Transverse colon (tissue), 4 donors: ENCODE measurements around the gene HMG20A.

Experiments
- CTCF ChIP-seq, 5 experiments: fragments of 200-600 bp in 3 of 5; fragments of 450-650 bp in 2 of 5; sonication (generic) in 3 of 5; IDR thresholded peaks; 1 replicate in 2 of 5; 2 replicates in 3 of 5; pipeline ENCODE4 v1.5.1; 2016 to 2017; ENCODE audit warnings: antibody characterized with exemption in 5 of 5, inconsistent platforms in 3 of 5, mild to moderate bottlenecking in 2 of 5, moderate library complexity in 1 of 5
- EP300 ChIP-seq: sonication (generic); formaldehyde crosslinking; IDR thresholded peaks from one replicate; pipeline ENCODE4 v1.6.1; 2017; ENCODE audit warnings: antibody characterized with exemption, low read depth
- POLR2A ChIP-seq: fragments of 450-650 bp; IDR thresholded peaks from one replicate; pipeline ENCODE4 v1.6.1; 2016; ENCODE audit warnings: antibody characterized with exemption, mild to moderate bottlenecking, moderate library complexity
- POLR2AphosphoS5 ChIP-seq, 3 donors: sonication (generic); formaldehyde crosslinking; IDR thresholded peaks; one replicate each; pipeline ENCODE4 v1.6.1; 2016; ENCODE audit warnings: antibody characterized with exemption in 3 of 3

- TF ChIP-seq CTCF (IDR thresholded peaks at IDR 0.05) (no peak), POLR2A (no peak), EP300 (no peak), POLR2AphosphoS5 (IDR thresholded peaks at IDR 0.05) (no peak)
Measured at GRCh38 chr15:77497942-77498361, 77.3 kb downstream of the HMG20A start.
